Kidney tubule cell (primary cell): Measurements from ENCODE around the gene TSPAN1.

Experiments used
- DNase-seq: peaks from one replicate; pipeline ENCODE4 v3.0.0-alpha.2; 2018; ENCODE audit warnings: low spot score

Gene TSPAN1, protein sequence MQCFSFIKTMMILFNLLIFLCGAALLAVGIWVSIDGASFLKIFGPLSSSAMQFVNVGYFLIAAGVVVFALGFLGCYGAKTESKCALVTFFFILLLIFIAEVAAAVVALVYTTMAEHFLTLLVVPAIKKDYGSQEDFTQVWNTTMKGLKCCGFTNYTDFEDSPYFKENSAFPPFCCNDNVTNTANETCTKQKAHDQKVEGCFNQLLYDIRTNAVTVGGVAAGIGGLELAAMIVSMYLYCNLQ

DNA sequence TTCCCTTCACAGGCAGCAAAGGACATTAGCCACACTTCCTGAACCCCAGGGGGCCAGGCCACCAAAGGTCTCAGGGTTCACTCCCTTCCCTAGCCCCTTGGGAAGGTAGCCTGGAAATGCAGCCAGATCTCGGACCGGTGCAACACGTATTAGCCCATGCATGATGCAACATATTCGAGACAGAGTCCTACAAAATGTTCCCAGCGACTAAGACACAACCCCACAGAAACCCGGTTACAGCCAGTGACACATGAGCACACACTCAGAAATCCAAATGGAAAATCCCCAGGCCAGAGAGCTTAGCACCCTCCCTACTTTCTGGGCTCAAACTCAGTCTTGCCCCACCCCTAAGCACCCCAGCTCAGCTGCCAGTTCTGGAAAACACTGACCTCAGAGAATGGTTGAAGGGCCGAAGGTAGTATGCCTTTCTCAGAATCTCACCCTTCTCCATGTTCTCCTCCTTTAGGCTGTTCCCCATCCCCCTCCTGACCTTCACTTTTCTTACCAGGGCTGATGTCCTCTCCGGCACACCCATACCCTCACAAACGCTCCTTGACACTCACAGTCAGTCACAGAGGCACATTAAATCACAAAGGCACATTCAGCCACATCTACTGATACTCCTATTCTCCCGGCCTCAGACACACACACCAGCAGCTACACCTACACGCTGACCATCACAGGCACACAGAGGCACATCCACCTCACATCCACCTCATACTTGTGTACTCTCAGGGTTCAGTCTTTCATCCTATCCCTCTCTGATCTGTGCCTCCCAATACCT, at the start of gene TSPAN1:
Gene TSPAN1, plus strand, starts transcription at position 640 of the 784 bp plus-strand sequence. CDS start 6,021 bp downstream, outside the sequence.
- peak; percentile 52 for DNase-seq

- no peak for DNase-seq
Measured at GRCh38 chr1:46128344-46128743, 46.5 kb upstream of the TSPAN1 start.

- no peak for DNase-seq
Measured at GRCh38 chr1:46130121-46130520, 44.8 kb upstream of the TSPAN1 start.

- DNase-seq, result no peak
Measured at GRCh38 chr1:46130606-46131005, 44.3 kb upstream of the TSPAN1 start.

DNA sequence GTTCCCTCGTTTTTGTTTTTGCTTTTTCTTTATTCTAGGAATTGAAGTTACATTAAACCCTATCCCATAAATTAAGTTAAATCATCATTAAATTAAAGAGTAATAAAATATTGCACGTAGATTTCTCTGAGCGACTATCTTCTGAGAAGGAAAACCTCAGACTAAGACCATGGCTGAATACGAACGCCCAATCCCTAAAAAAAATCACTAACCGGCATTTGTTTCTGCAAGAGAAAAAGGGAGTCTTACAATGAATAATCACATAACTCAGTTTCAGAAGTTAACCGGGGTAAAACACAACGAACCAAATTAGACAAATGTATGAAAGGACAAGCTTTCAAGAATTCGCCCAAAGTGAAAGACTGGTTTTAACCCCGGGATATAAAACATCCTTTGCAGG, 43.8 kb upstream of the TSPAN1 start:
- no peak for DNase-seq

GRCh38 chr1:46131712-46132528, 43.0 kb upstream of the TSPAN1 start:
- peak; percentile 31 for DNase-seq

DNA sequence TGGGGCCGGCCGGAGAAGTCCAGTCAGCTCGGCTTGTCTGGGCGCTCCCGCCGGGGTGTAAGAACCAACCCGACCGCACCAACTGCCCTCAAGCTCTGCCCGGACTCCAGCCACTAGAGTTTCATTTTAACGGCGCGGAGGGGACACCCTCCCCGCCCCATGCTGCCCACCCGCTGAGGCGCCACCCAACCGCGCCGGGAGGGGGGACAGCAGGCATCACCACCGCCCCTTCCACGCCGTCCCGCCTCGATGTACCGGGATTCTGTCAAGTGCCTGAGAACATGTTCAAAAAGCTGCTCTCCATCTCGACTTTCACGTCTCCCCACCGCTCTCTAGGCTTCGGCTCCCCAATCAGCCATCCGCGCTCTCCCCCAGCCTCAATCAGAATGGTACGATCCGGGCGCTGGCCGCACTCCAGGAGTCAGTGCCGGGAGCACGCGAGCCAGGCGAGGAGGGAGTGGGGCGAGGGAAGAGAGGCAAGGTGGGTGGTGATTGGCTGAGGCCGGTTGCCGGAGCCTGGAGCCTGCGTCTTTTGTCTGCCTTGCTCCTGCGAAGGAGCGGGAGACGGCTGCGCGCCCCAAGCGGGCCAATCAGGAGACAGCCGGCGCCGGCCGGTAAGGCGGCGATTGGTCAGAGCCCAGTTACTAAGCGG, 42.2 kb upstream of the TSPAN1 start, which contains the start of gene PIK3R3:
Gene PIK3R3, minus strand, starts transcription at position 101 of the 652 bp plus-strand sequence. CDS start 677 bp downstream, outside the sequence.
- peak; percentile 99 for DNase-seq

DNA sequence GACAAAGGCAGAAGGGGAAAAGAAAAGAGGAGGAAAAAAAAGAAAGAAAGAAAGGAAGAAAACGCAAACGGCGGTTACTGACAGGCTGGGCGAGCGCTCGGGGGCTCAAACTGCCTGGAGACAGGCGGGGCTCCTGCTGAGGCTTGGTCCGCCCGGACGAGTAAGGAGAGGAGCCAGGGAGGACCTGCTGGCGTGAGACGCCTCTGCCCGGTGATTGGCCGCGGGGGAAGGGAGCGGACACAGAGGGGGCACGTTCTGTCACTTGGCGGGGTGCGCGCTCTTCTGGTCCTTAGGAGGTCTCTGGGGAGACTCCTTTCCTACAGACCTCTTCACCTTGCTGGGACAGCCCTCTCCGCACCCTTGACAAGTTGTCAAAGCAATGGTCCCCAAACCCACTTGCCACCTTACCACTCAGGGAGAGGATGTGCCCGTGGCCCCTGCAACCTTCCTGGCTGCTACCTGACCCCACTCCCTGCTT, 41.7 kb upstream of the TSPAN1 start:
- DNase-seq, result no peak

GRCh38 chr1:46133781-46134350, 41.0 kb upstream of the TSPAN1 start:
- DNase-seq, result no peak

DNA sequence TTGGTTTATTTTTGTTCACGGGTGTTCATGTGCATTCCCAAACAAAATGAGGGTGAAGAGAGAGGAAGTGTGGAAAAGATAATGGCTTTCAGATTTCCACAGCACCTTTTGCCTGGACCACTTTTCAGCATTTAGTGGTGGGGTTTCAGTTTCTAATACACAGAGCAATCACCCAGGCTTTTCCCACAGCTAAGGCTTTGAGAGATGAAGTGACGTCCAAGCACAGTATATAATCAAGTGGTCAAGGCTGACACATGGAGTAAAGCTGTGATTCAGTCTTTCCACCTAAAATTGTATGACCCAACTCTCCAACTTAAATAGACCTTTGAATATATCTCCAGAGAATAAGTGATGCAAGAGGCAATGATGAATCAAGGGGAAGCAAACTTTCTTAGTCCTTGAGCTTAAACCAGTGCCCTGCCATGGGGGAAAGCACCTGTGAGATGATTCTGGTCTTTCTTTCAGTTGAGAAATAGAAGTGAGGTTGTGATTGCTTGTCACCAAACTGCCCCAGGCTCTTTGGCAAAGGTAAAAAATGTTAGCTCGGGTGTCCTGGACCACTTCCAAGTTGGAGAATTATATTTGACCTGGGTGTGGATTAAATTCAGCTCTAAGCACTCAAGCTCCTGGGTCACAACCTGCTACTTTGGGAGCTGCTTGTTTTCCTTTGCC, 40.1 kb upstream of the TSPAN1 start:
- DNase-seq, result peak; percentile 66

DNA sequence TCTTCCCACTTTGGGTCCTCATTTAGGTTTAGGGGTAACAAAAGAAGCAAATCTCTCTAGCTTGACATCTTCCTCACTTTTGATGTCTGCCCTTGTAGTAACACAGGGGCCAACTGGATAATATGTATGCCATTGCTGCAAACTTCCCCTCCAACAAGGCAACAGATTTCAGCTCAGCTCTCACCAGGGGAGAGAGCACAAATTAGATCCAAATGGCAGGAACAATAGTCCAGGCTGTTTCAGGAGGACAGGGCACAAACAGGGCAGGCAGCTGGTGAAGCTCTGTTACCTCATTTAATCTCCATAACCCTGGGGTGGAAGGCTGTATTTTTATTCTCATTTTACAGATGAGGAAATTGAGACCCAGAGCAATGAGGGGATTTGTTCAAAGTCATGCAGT, 38.2 kb upstream of the TSPAN1 start:
- DNase-seq, result no peak

DNA sequence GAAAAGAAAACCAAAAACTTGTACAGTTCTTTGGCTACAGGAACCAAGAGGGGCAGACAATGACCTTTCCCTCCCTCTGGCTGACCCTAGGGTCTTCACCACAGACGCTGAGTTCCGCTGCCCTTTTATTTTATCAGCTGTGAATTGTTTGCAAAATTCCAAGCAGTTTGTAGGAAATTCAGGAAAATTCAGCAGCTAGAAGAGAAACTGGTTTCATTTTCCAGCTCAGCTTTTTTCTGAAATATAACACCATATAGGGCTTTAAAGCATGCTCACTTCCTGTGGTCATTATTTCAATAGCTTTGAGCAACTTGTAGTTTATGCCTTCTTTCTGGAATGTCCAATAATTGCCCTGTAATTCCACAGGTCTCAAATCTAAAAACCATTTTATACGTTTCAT, 37.0 kb upstream of the TSPAN1 start:
- DNase-seq, result no peak

DNA sequence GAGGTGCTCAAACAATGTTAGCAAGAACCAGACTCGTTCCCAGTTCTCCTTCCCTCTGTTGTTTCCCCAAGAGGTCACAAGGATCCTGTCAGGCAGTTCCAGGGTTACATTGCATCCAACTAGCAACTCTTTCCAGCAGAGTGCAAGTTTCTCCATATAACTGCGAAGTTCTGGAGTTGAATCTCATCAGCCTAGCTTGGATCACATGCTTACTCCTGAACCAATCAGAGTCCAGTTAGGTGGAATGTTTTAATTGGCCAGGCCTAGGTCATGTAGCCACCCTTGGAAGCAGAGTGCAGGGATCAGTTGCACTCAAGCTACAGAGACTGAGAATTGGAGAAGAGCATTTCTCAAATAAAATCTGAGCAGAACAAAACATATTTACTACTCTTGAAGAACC, 26.6 kb upstream of the TSPAN1 start:
- DNase-seq, result no peak

DNA sequence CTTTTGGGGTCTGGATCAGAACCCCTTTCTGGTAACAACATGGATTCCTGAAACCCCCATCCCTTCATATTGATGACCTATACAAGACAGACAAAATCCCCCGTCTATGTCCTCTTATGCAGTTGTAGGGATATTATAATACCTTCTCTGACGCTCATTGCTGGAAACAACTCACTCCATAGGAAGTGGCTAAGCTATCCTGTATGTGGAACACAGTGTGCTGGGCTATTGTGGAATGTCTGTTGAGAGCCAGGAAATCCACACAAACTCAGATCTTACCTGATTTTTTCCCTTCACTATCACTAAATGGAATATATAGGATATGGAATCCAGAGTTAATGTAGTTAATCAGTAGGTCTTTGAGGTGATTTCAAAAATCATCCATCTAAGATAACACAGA, 24.8 kb upstream of the TSPAN1 start:
- DNase-seq, result no peak

- DNase-seq, result peak; percentile 78
Measured at GRCh38 chr1:46152016-46152415, 22.9 kb upstream of the TSPAN1 start.

DNA sequence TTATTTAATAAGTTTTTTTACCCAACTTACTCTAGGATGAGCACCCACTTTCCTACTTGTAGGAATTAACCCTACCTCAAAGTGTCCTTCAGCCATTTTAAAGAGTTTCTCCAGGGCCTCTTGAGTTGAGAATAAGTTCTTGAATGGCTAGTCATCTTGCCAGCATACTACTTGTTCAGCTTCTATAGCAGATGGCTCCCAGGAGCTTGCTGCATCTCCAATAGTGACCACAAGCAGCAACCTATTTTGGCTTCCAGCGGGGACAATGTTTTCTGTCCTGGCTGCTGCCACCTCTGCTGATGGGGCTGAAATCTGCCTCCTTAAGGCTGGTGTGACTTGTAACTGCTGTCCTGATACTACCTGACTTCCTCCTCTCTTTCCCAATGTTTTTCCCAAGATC, 21.7 kb upstream of the TSPAN1 start:
- DNase-seq, result no peak

GRCh38 chr1:46153732-46154131, 21.2 kb upstream of the TSPAN1 start:
- DNase-seq, result no peak

DNA sequence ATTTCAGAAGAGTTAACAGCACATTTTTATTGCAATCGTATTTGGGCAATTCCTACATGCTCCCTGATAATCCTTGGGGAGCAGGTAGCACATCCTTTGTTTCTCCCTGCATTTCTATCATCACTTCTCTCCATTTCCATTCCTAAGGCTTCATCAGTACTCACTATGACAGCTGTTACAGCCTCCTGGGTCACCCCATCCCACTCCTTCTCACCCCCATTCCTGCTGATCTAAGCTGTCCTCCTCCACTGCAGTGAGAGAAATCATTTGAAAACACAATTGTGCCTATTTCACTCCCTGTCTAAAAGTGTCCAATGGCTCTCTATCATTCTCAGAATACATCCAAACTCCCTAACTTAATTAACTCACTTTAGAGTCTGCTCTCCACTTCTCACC, 17.0 kb upstream of the TSPAN1 start:
- no peak for DNase-seq

- DNase-seq, result no peak
Measured at GRCh38 chr1:46158312-46159281, 16.3 kb upstream of the TSPAN1 start.

DNA sequence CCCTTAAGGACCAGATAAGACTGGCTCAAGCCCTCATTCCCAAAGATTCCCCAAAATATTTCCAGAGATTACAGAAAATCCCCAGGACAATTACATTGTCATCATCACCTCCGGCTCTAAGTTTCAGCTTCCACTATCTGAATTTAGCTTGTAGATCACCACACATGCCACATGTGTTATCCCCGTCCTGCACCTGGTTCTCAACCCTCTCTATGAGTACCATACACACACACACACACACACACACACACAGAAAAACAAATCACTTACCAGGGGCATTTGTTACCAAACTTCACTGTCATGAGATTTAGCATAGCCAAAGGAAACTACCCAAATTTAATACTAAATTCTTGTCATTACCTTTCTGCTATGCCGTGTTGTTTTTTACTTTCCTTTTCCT, 15.4 kb upstream of the TSPAN1 start:
- DNase-seq, result no peak
